HEK293 (cell line): ENCODE results near the gene TEX38.

Experiments used
- CTCF ChIA-PET: fragments of 350-600 bp; formaldehyde crosslinking; extraction: SDS; loops from one replicate; lab custom pipeline; 2021; ENCODE audit warnings: antibody characterized with exemption; lab: Yijun Ruan, JAX
- POLR2A ChIA-PET: fragments of 300-600 bp; formaldehyde crosslinking; extraction: SDS; loops from one replicate; lab custom pipeline; 2020; ENCODE audit warnings: antibody characterized with exemption, inconsistent platforms; lab: Yijun Ruan, JAX
- H3K27ac ChIP-seq: fragments of 200-500 bp; sonication (Bioruptor generic); 2 replicates; pipeline ENCODE4 v1.5.1; 2014; ENCODE audit warnings: low read depth, low read length, control low read depth, inconsistent platforms; ENCODE audit errors: extremely low read depth
- H3K36me3 ChIP-seq, 2 experiments: fragments of 200-500 bp in 1 of 2; sonication (Bioruptor generic) in 1 of 2; 1 replicate in 1 of 2; 2 replicates in 1 of 2; pipeline ENCODE4 v1.5.1; 2014 to 2017; ENCODE audit warnings: inconsistent platforms in 2 of 2, low read length in 2 of 2; ENCODE audit not compliant: control insufficient read depth in 2 of 2, insufficient read depth in 1 of 2
- H3K4me1 ChIP-seq: fragments of 200-500 bp; sonication (Bioruptor generic); 2 replicates; pipeline ENCODE4 v1.5.1; 2014; ENCODE audit warnings: mild to moderate bottlenecking, low read length, inconsistent platforms; ENCODE audit not compliant: control insufficient read depth, insufficient read depth
- H3K4me3 ChIP-seq: 2 replicates; pipeline ENCODE4 v1.5.1; 2011; ENCODE audit warnings: low read depth, mild to moderate bottlenecking, control low read depth, low read length, moderate library complexity
- H3K9me3 ChIP-seq: fragments of 200-500 bp; sonication (Bioruptor generic); 2 replicates; pipeline ENCODE4 v1.5.1; 2014; ENCODE audit warnings: low read depth, low read length, inconsistent platforms; ENCODE audit not compliant: control insufficient read depth, insufficient read depth
- IKZF3 ChIP-seq: fragments of 450-650 bp; IDR thresholded peaks from 2 replicates; pipeline ENCODE4 v1.5.0; 2018; ENCODE audit warnings: missing biosample characterization, mild to moderate bottlenecking, missing genetic modification characterization, moderate library complexity
- PRDM1 ChIP-seq: fragments of 450-650 bp; formaldehyde crosslinking; IDR thresholded peaks from 2 replicates; pipeline ENCODE4; 2016; ENCODE audit warnings: missing biosample characterization, missing genetic modification characterization
- SETDB1 ChIP-seq: IDR thresholded peaks from one replicate; pipeline ENCODE4 v1.6.1; 2017; ENCODE audit warnings: mild to moderate bottlenecking, low read length, moderate library complexity, mixed read lengths; ENCODE audit not compliant: insufficient read length
- ZBTB20 ChIP-seq: fragments of 450-650 bp; formaldehyde crosslinking; IDR thresholded peaks from 2 replicates; pipeline ENCODE4 v1.5.1; 2016; ENCODE audit warnings: missing biosample characterization, missing genetic modification characterization
- ZBTB21 ChIP-seq: fragments of 450-650 bp; formaldehyde crosslinking; IDR thresholded peaks from 2 replicates; pipeline ENCODE4 v1.5.1; 2017; ENCODE audit warnings: missing biosample characterization, missing genetic modification characterization
- ZBTB8A ChIP-seq: fragments of 450-650 bp; formaldehyde crosslinking; IDR thresholded peaks from 2 replicates; pipeline ENCODE4 v1.5.1; 2016; ENCODE audit warnings: missing biosample characterization, missing genetic modification characterization
- ZEB2 ChIP-seq: fragments of 450-650 bp; formaldehyde crosslinking; IDR thresholded peaks from 2 replicates; pipeline ENCODE4 v1.5.1; 2016; ENCODE audit warnings: missing biosample characterization, missing genetic modification characterization
- ZNF121 ChIP-seq: fragments of 450-650 bp; formaldehyde crosslinking; IDR thresholded peaks from 2 replicates; pipeline ENCODE4 v1.5.1; 2016; ENCODE audit warnings: missing biosample characterization, missing genetic modification characterization
- ZNF140 ChIP-seq: fragments of 450-650 bp; formaldehyde crosslinking; IDR thresholded peaks from 2 replicates; pipeline ENCODE4 v1.5.1; 2016; ENCODE audit warnings: missing biosample characterization, missing genetic modification characterization
- ZNF169 ChIP-seq: fragments of 450-650 bp; formaldehyde crosslinking; IDR thresholded peaks from 2 replicates; pipeline ENCODE4 v1.5.1; 2016; ENCODE audit warnings: missing biosample characterization, missing genetic modification characterization
- ZNF223 ChIP-seq: fragments of 450-650 bp; formaldehyde crosslinking; IDR thresholded peaks from 2 replicates; pipeline ENCODE4 v1.5.1; 2016; ENCODE audit warnings: missing biosample characterization, missing genetic modification characterization
- ZNF266 ChIP-seq: fragments of 450-650 bp; formaldehyde crosslinking; IDR thresholded peaks from 2 replicates; pipeline ENCODE4 v1.5.1; 2016; ENCODE audit warnings: missing biosample characterization, missing genetic modification characterization, low read depth
- ZNF292 ChIP-seq: fragments of 450-650 bp; formaldehyde crosslinking; IDR thresholded peaks from 2 replicates; pipeline ENCODE4 v1.5.1; 2016; ENCODE audit warnings: low read depth, missing biosample characterization, missing genetic modification characterization, borderline replicate concordance
- ZNF394 ChIP-seq: fragments of 450-650 bp; formaldehyde crosslinking; IDR thresholded peaks from 2 replicates; pipeline ENCODE4 v1.5.1; 2016; ENCODE audit warnings: missing biosample characterization, missing genetic modification characterization, mild to moderate bottlenecking, moderate library complexity, borderline replicate concordance
- ZNF501 ChIP-seq: fragments of 450-650 bp; formaldehyde crosslinking; IDR thresholded peaks from 2 replicates; pipeline ENCODE4 v1.5.1; 2016; ENCODE audit warnings: missing biosample characterization, missing genetic modification characterization
- ZNF518A ChIP-seq: fragments of 450-650 bp; formaldehyde crosslinking; conservative IDR thresholded peaks from 2 replicates; pipeline ENCODE4 v1.5.1; 2016; ENCODE audit warnings: low read depth, missing biosample characterization, missing genetic modification characterization
- ZNF529 ChIP-seq: fragments of 450-650 bp; formaldehyde crosslinking; IDR thresholded peaks from 2 replicates; pipeline ENCODE4 v1.5.1; 2017; ENCODE audit warnings: missing genetic modification characterization, missing biosample characterization; ENCODE audit not compliant: insufficient replicate concordance
- ZNF530 ChIP-seq: fragments of 450-650 bp; formaldehyde crosslinking; IDR thresholded peaks from 2 replicates; pipeline ENCODE4 v1.5.1; 2016; ENCODE audit warnings: low read depth, missing biosample characterization, missing genetic modification characterization
- ZNF558 ChIP-seq: fragments of 450-650 bp; formaldehyde crosslinking; IDR thresholded peaks from 2 replicates; pipeline ENCODE4 v1.5.1; 2016; ENCODE audit warnings: missing biosample characterization, missing genetic modification characterization
- ZNF560 ChIP-seq: fragments of 450-650 bp; formaldehyde crosslinking; IDR thresholded peaks from 2 replicates; pipeline ENCODE4 v1.5.1; 2017; ENCODE audit warnings: missing biosample characterization, missing genetic modification characterization, borderline replicate concordance
- ZNF623 ChIP-seq: fragments of 450-650 bp; formaldehyde crosslinking; IDR thresholded peaks from 2 replicates; pipeline ENCODE4 v1.5.1; 2016; ENCODE audit warnings: missing biosample characterization, missing genetic modification characterization
- ZNF654 ChIP-seq: fragments of 450-650 bp; formaldehyde crosslinking; IDR thresholded peaks from 2 replicates; pipeline ENCODE4 v1.5.1; 2016; ENCODE audit warnings: low read depth, missing biosample characterization, missing genetic modification characterization
- ZNF664 ChIP-seq: fragments of 450-650 bp; formaldehyde crosslinking; IDR thresholded peaks from 2 replicates; pipeline ENCODE4 v1.5.1; 2016; ENCODE audit warnings: missing biosample characterization, missing genetic modification characterization
- ZNF704 ChIP-seq: fragments of 450-650 bp; formaldehyde crosslinking; IDR thresholded peaks from 2 replicates; pipeline ENCODE4 v1.5.1; 2016; ENCODE audit warnings: missing biosample characterization, missing genetic modification characterization
- ZNF747 ChIP-seq: fragments of 450-650 bp; formaldehyde crosslinking; IDR thresholded peaks from 2 replicates; pipeline ENCODE4 v1.5.1; 2016; ENCODE audit warnings: missing biosample characterization, missing genetic modification characterization
- ZNF777 ChIP-seq: fragments of 450-650 bp; formaldehyde crosslinking; IDR thresholded peaks from 2 replicates; pipeline ENCODE4 v1.5.1; 2017; ENCODE audit warnings: missing biosample characterization, missing genetic modification characterization, borderline replicate concordance
- ZXDB ChIP-seq: fragments of 450-650 bp; formaldehyde crosslinking; IDR thresholded peaks from 2 replicates; pipeline ENCODE4 v1.5.1; 2016; ENCODE audit warnings: missing biosample characterization, missing genetic modification characterization
- TF ChIP-seq, protein P1 (sequence below): fragments of 450-650 bp; formaldehyde crosslinking; conservative IDR thresholded peaks from 2 replicates; pipeline ENCODE4 v1.5.1; 2016; ENCODE audit warnings: low read depth, missing biosample characterization, missing genetic modification characterization

The TEX38 gene

DNA sequence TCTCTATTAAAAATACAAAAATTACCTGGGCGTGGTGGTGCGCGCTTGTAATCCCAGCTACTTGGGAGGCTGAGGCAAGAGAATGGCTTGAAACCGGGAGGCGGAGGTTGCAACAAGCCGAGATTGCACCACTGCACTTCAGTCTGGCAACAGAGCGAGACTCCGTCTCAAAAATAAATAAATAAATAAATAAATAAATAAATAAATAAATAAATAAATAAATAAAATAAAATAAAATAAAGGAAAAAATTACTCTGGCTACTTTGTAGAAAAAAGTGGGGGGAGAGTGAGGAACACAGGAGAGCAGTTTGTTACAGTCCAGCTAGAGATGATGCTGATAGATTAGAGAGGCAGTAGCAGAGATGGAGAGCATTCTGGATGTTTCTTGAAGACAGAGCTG lies 48.7 kb downstream of the TEX38 start (continued):
- TF ChIP-seq, protein P1, sequence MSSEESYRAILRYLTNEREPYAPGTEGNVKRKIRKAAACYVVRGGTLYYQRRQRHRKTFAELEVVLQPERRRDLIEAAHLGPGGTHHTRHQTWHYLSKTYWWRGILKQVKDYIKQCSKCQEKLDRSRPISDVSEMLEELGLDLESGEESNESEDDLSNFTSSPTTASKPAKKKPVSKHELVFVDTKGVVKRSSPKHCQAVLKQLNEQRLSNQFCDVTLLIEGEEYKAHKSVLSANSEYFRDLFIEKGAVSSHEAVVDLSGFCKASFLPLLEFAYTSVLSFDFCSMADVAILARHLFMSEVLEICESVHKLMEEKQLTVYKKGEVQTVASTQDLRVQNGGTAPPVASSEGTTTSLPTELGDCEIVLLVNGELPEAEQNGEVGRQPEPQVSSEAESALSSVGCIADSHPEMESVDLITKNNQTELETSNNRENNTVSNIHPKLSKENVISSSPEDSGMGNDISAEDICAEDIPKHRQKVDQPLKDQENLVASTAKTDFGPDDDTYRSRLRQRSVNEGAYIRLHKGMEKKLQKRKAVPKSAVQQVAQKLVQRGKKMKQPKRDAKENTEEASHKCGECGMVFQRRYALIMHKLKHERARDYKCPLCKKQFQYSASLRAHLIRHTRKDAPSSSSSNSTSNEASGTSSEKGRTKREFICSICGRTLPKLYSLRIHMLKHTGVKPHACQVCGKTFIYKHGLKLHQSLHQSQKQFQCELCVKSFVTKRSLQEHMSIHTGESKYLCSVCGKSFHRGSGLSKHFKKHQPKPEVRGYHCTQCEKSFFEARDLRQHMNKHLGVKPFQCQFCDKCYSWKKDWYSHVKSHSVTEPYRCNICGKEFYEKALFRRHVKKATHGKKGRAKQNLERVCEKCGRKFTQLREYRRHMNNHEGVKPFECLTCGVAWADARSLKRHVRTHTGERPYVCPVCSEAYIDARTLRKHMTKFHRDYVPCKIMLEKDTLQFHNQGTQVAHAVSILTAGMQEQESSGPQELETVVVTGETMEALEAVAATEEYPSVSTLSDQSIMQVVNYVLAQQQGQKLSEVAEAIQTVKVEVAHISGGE (tag by site-specific recombination), result peak; percentile 77
- 0 out of 2 replicates have a peak, but pooled peaks have one; percentile 27 for TF ChIP-seq ZNF530 (tag by site-specific recombination)
- TF ChIP-seq ZNF704, result 0 out of 2 replicates have a peak, but pooled peaks have one; percentile 27
- TF ChIP-seq ZNF529 (tag by site-specific recombination), result peak; percentile 33
- TF ChIP-seq ZNF558 (tag by site-specific recombination), result peak; percentile 60; the same call in 1 of the 2 replicates
- TF ChIP-seq ZBTB8A, result peak; percentile 77
- TF ChIP-seq ZNF623, result peak; percentile 68
- peak; percentile 68; the same call in 1 of the 2 replicates for TF ChIP-seq ZNF140 (tag by site-specific recombination)
- 0 out of 2 replicates have a peak, but pooled peaks have one; percentile 36 for TF ChIP-seq ZXDB (tag by site-specific recombination)
- peak; percentile 56; the same call in 1 of the 2 replicates for TF ChIP-seq ZNF266
- 0 out of 2 replicates have a peak, but pooled peaks have one; percentile 8 for TF ChIP-seq ZNF292 (tag by site-specific recombination)
- 0 out of 2 replicates have a peak, but pooled peaks have one; percentile 14 for TF ChIP-seq ZNF664 (tag by site-specific recombination)
- TF ChIP-seq ZNF654 (tag by site-specific recombination), result peak; percentile 32
- TF ChIP-seq ZNF394 (tag by site-specific recombination), result peak; percentile 93
- peak; percentile 89 for TF ChIP-seq ZNF518A (tag by site-specific recombination)
- TF ChIP-seq ZNF560, result peak; percentile 65; the same call in 1 of the 2 replicates
- TF ChIP-seq, all 188 proteins: peak for 24; not testable (repeated sequence) for 164

GRCh38 chr1:46721204-46721603 lies 49.5 kb downstream of the TEX38 start:
- no peak overlapping the region for H3K27ac ChIP-seq
- ChIA-PET CTCF (interaction anchor here (0.6 to 1.3 kb wide), 4 partner anchors 157 to 275 kb away, joined by 3 read pairs; a partner anchor contains a TSS), POLR2A (no interaction called here)
- no peak overlapping the region for H3K4me3 ChIP-seq
- peaks cover 0 to 14% of the 10 kb centered on the region in 2 experiments; a peak in 2 of 3 replicates for H3K36me3 ChIP-seq
- peaks cover 3% of the 10 kb centered on the region; the same call in 1 of the 2 replicates for H3K4me1 ChIP-seq
- no peak for TF ChIP-seq PRDM1 (tag by site-specific recombination)
- TF ChIP-seq ZBTB21 (tag by site-specific recombination), result no peak
- TF ChIP-seq ZNF747, result no peak
- TF ChIP-seq ZNF501 (tag by site-specific recombination), result no peak
- TF ChIP-seq ZNF121 (tag by site-specific recombination), result no peak
- TF ChIP-seq ZNF169 (tag by site-specific recombination), result no peak
- no peak for TF ChIP-seq IKZF3 (tag by site-specific recombination)
- no peak for TF ChIP-seq ZBTB20 (tag by site-specific recombination)
- TF ChIP-seq ZNF223 (tag by site-specific recombination), result no peak
- TF ChIP-seq ZEB2, result no peak
- TF ChIP-seq ZBTB8A, result no peak
- no peak for TF ChIP-seq ZNF777
- no peak for TF ChIP-seq SETDB1
- no peaks in the 10 kb centered on the region for H3K9me3 ChIP-seq
